ENCODE data around the gene CAMSAP1.

DNA sequence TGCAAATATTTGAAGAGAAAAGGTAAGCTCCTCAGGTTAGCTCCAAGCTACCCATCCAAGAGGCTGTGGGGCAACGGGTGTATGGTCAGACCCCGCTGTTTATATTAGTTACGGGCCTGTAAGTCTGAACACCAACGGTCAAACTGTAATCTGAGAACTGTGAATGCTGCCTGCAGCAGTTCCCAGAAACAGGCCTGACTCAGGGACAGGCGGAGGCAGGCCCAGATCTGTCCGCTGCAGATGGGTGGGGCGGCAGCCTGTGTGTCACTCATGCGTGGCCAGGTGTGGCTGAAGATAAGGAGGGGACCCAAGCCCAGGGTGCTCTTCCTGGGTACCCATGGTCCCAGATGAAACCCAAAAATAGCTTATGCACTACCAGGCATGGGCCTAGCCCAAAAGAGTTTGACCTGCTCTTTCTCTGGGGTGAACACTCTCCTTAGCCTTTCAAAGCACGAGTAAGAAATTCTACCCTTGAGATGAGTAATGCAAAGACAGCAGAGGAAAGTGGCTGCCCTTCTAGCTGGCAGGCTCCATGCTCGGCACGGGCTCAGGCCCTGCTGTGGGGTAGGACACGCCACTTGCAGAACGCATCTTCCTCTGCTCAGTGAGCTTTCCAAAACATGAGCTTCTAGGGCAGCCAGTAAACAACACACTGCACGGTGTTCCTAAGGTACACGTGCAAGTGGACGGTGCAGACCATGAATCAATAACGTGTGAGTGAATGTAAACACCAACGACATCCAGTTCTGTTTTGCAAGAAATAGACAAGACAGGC, 44.7 kb upstream of the CAMSAP1 start:
- TF ChIP-seq, protein P1, sequence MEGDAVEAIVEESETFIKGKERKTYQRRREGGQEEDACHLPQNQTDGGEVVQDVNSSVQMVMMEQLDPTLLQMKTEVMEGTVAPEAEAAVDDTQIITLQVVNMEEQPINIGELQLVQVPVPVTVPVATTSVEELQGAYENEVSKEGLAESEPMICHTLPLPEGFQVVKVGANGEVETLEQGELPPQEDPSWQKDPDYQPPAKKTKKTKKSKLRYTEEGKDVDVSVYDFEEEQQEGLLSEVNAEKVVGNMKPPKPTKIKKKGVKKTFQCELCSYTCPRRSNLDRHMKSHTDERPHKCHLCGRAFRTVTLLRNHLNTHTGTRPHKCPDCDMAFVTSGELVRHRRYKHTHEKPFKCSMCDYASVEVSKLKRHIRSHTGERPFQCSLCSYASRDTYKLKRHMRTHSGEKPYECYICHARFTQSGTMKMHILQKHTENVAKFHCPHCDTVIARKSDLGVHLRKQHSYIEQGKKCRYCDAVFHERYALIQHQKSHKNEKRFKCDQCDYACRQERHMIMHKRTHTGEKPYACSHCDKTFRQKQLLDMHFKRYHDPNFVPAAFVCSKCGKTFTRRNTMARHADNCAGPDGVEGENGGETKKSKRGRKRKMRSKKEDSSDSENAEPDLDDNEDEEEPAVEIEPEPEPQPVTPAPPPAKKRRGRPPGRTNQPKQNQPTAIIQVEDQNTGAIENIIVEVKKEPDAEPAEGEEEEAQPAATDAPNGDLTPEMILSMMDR (conservative IDR thresholded peaks at IDR 0.05 in 1 of 2, IDR thresholded peaks at IDR 0.05 in 1 of 2; ENCODE audit: low read depth in 1 of 2, low read length in 2 of 2) = no peak
- no peak for TF ChIP-seq EZH2 (IDR thresholded peaks at IDR 0.05; ENCODE audit: low read length, missing control alignments)
